Suprapubic skin (tissue), 4 donors: ENCODE data around the gene HOXC4. TPM values are rescaled to one million over a fixed set of nuclear protein-coding genes. Genes with fewer than 3 reads are reported as not detected.
"Not testable (repeated sequence)": the region's sequence is repeated elsewhere in the genome, so short reads cannot be mapped to it uniquely, and the experiment has no call there.

ENCODE experiments used
- DNase-seq, 2 donors: peaks; one replicate each; pipeline ENCODE4 v3.0.0-alpha.2; 2019; ENCODE audit warnings: low spot score in 2 of 2
- H3K27ac ChIP-seq: fragments of 200-600 bp; sonication (generic); one replicate; pipeline ENCODE4 v1.5.1; 2019
- H3K27me3 ChIP-seq: fragments of 200-600 bp; sonication (generic); one replicate; pipeline ENCODE4 v1.5.1; 2019
- H3K36me3 ChIP-seq: fragments of 200-600 bp; sonication (generic); one replicate; pipeline ENCODE4 v1.5.1; 2019
- H3K4me1 ChIP-seq: fragments of 200-600 bp; sonication (generic); one replicate; pipeline ENCODE4 v1.5.1; 2019
- H3K4me3 ChIP-seq: fragments of 200-600 bp; sonication (generic); one replicate; pipeline ENCODE4 v1.5.1; 2019; ENCODE audit warnings: mild to moderate bottlenecking
- H3K9me3 ChIP-seq: fragments of 200-600 bp; sonication (generic); one replicate; pipeline ENCODE4 v1.5.1; 2019
- WGBS: methylation state at CpG from one replicate; pipeline ENCODE4 v1.1.5; 2018; 5-methylcytosine and 5-hydroxymethylcytosine counted together
- total RNA-seq, 4 donors: library from RNA; depleted of rRNA; stranded (reverse); fragments of >200 nt; gene quantifications; one replicate each; pipeline ENCODE4 v1.1.0, GENCODE V29; 2016

The HOXC4 gene
- total RNA-seq, 4 donors from 2014 or later, result 1.4 to 4.7 (median 1.9) TPM

DNA sequence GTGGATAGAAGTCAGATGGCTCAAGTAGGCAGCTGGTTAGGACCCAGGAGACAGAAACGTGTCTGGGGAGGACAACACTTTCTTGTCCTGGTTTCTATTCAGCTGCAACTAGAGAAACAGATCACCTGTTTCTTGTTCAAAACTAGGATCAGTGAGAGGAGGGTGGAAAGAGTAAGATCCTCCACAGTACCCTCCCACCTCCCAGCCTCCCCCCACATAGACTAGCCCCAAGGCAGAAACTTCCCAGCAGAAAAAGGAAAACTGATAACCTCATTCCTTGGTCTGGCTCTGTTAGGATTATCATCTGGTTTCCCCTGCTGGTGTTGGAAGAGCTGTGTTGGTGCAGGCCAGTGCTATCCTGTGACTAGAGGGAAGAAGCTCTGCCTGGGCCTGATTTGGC, 50.2 kb downstream of the HOXC4 start:
- H3K4me1 ChIP-seq, H3K4me3 ChIP-seq, H3K36me3 ChIP-seq, H3K27ac ChIP-seq, H3K9me3 ChIP-seq, DNase-seq: not testable (repeated sequence)
- 71% methylated on average over 1 of the region's 1 CpG for WGBS
- H3K27me3 ChIP-seq, result peaks cover 22% of the 10 kb centered on the region

Other genes with a start within 250 kb of the HOXC4 start
- 10 to 100 TPM in 2 of 4 donors, 1 to 10 TPM in 2; 5.3 to 16.7 (median 10.2) TPM for gene HOXC13, start 115.0 kb upstream of the HOXC4 start, total RNA-seq
- 1 to 10 TPM; 3.7 to 6.8 (median 4.7) TPM for gene HOXC12, start 98.9 kb upstream of the HOXC4 start, total RNA-seq
- 1 to 10 TPM; 3.1 to 3.7 (median 3.5) TPM for gene HOXC11, start 80.7 kb upstream of the HOXC4 start, total RNA-seq
- 10 to 100 TPM in 2 of 4 donors, 1 to 10 TPM in 2; 1.4 to 15.7 (median 10.7) TPM for gene HOTAIR, start 78.9 kb upstream of the HOXC4 start, total RNA-seq
- 10 to 100 TPM in 3 of 4 donors, 1 to 10 TPM in 1; 8.8 to 24.7 (median 13.3) TPM for gene HOXC10, start 68.7 kb upstream of the HOXC4 start, total RNA-seq
- 10 to 100 TPM in 1 of 4 donors, 1 to 10 TPM in 3; 4.9 to 12.2 (median 6.1) TPM for gene HOXC9, start 53.7 kb upstream of the HOXC4 start, total RNA-seq
- gene HOXC8, start 44.9 kb upstream of the HOXC4 start, total RNA-seq, result 1 to 10 TPM in 3 of 4 donors, under 1 TPM in 1; 0.23 to 8.4 (median 1.6) TPM
- gene HOXC6, start 25.4 kb upstream of the HOXC4 start, total RNA-seq, result 1 to 10 TPM in 3 of 4 donors, under 1 TPM in 1; 0.98 to 6.2 (median 2.4) TPM
- gene HOXC5, start 20.8 kb upstream of the HOXC4 start, total RNA-seq, result 1 to 10 TPM in 1 of 4 donors, under 1 TPM in 2, not detected in 1; 0.26 to 3.5 (median 0.49) TPM
- 10 to 100 TPM; 40.6 to 56.4 (median 52.6) TPM for gene SMUG1, start 135.2 kb downstream of the HOXC4 start, total RNA-seq
- 10 to 100 TPM; 23.7 to 45.7 (median 33.6) TPM for gene CBX5, start 226.3 kb downstream of the HOXC4 start, total RNA-seq
- 100 to 1,000 TPM; 331 to 613 (median 394) TPM for gene HNRNPA1, start 226.9 kb downstream of the HOXC4 start, total RNA-seq
- gene NFE2, start 247.2 kb downstream of the HOXC4 start, total RNA-seq, result 1 to 10 TPM; 1.4 to 8.6 (median 6.3) TPM